ENCODE measurements around the gene ST3GAL4.
A peak's percentile ranks its signal among the peaks of the same experiment; 100 is the strongest.
"Not testable (repeated sequence)": the region's sequence is repeated elsewhere in the genome, so short reads cannot be mapped to it uniquely, and the experiment has no call there.

Gene ST3GAL4

DNA sequence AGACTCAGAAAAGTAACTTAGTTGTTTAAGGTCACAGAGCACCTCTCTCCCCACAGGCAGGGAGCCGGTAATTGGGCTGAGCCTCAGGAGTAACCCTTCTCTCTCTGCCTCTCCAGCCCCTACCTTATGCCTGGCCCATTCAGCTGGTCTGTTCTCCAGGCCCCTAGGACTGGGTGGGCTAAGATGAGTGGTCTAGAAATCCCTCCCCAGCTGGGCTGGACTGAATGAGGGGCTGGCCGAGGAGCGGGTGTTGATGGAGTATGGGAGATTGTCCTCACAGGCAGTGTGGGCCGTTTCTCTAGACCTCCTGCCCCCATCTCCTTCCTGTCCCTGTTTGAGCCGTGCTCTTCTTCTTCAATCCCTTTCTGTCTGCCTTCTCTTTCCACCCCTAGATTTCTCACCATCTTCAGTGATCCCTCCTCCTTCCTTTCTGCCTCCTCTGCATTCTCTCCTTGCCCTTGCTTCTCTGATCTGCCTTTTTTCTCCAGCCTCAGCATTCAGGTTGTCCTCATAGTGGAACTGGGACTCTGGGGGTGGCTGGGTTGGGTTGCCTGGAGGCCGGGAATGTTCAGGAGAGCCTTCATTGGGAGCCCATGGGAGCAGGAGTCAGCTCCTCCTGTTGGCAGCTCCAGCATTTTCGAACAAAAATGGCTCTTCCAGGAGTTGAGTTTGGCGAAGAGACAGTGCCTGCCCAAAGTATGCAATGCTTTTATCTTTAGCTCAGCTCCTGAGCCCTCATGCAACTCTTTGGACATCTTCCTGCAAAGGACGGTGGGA, 7.6 kb downstream of the ST3GAL4 start:
- no peak for DNase-seq (ENCODE audit: low read depth in 2 of 2)

- DNase-seq (ENCODE audit: low read depth in 2 of 2): no peak
These were observed 8.3 kb downstream of the ST3GAL4 start for GRCh38 chr11:126363706-126364248.

- not testable (repeated sequence) for DNase-seq (ENCODE audit: low read depth in 2 of 2)
These were observed 9.2 kb downstream of the ST3GAL4 start for GRCh38 chr11:126364735-126365134.

DNA sequence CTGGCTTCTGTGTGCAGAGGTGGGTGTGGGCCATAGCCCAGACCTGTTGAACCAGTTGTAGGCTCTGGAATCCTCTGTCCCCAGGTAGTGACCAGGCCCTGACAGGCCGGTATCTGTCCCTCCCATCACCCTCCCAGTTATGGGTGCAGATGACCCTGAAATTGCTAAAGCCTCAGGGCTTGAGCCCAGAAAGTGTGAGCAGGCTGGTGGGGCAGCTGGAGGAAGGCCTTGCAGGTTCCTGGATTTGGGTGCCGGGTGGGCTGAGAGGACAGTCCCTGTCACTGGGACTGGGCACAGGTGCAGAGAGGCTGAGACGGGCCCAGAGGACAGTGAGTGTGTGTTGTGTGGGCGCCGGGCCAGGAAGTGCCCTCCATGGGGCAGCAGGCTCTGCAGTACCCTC, 10.0 kb downstream of the ST3GAL4 start:
- not testable (repeated sequence) for DNase-seq (ENCODE audit: low read depth in 2 of 2)

DNA sequence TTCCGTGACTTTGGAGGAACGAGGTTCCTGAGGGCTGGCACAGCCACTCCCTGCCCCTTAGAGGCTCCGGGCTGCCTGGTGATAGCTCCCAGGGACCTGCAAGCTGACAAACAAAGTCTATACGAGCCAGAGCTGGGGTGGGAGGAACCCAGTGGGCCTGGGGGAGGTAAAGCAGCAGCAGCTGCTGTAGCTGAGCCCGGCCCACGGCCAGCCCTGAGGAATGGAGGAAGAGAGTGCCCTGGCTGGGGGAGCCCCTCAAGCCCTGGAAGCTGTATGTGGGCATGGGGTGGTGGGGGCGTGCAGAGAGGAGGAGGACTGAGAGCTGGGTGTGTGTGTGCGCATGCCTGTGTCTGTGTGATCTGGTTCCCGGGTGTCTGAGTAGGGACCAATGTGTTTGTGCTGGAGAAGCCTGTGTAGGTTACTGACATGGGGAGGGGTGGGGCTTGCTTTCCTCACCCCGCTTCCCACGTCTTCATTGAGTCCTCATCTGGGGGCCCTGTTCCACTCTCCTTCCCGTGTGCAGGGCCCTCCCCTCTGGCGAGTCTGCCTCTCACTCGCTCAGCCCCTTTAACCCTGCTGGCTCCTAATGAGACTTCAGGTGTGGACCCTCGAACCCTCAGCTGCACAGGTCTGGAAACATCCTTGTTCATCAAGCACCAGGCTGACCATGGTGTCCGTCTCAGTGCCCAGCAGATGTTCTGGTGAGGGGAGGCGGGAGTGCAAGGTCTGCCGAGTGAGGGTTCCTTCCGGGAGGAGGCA, 10.8 kb downstream of the ST3GAL4 start:
- no peak for DNase-seq (ENCODE audit: low read depth in 2 of 2)

GRCh38 chr11:126366823-126367654, 11.6 kb downstream of the ST3GAL4 start:
- not testable (repeated sequence) for DNase-seq (ENCODE audit: low read depth in 2 of 2)

GRCh38 chr11:126367806-126368205, 12.3 kb downstream of the ST3GAL4 start:
- DNase-seq (ENCODE audit: low read depth in 2 of 2): not testable (repeated sequence)

- not testable (repeated sequence) for DNase-seq (ENCODE audit: low read depth in 2 of 2)
These were observed 13.0 kb downstream of the ST3GAL4 start for GRCh38 chr11:126368336-126369119.

DNA sequence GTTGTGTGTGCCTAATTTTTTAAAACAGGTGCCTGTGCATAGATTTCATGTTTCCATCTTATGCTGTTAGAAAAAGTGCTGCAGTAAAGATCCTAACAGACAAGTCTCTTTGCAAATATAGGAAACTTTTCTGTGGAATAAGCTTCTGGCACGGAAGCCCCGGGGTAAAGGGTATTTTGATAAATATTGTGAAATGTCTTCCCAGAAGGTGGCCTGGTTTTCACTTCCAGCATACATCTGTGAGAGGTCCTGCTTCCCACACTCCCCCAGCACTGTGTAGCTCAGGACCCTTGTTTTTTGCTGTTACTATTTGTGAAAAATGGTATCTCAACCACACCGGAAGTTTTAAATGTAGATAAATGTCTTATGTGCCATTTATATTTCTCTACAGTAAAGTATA, 14.5 kb downstream of the ST3GAL4 start:
- no peak for DNase-seq (ENCODE audit: low read depth in 2 of 2)

DNA sequence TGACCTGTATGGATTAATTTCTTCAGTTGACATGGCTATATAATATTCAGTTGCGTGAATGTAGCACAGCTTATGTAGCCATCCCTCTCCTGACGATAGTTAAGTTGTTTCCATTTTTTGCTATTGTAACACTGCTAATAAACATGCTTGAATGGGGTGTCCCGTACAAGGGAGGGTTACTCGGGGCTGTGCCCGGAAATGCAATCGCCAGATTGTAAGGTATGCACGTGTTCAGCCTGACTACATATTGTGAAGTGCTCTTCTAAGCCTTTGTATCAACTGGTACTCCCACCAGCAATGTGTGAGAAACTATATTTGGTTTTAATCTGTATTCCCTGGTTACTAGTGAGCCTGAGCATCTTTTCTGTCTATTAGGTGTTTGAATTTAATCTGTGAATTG, 16.1 kb downstream of the ST3GAL4 start:
- no peak for DNase-seq (ENCODE audit: low read depth in 2 of 2)

GRCh38 chr11:126373389-126374066, 18.0 kb downstream of the ST3GAL4 start:
- DNase-seq (ENCODE audit: low read depth in 2 of 2): not testable (repeated sequence)

- DNase-seq (ENCODE audit: low read depth in 2 of 2): not testable (repeated sequence)
These were observed 19.2 kb downstream of the ST3GAL4 start for GRCh38 chr11:126374562-126375300.

GRCh38 chr11:126375726-126376125, 20.2 kb downstream of the ST3GAL4 start:
- no peak for DNase-seq (ENCODE audit: low read depth in 2 of 2)

DNA sequence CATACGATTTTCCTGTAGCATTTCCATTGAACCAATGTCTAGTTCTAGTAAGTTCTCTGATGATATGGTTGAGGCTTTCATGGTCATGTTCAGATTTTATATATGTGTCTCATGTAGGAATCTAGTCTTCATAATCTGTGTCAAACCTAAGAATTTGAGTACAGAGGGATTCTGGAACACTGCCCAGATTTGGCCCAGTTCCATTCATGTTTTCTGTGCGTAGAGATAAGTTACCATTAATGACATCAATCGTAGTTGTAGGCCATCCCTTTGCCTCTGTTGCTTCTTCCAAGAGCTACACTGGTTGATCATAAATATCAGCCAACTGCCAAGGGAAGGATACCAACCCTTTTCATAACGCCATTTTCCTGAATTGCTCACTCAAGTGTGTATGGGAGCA, 23.3 kb downstream of the ST3GAL4 start:
- peak; percentile 24 to 35 for DNase-seq (ENCODE audit: low read depth in 2 of 2)

DNA sequence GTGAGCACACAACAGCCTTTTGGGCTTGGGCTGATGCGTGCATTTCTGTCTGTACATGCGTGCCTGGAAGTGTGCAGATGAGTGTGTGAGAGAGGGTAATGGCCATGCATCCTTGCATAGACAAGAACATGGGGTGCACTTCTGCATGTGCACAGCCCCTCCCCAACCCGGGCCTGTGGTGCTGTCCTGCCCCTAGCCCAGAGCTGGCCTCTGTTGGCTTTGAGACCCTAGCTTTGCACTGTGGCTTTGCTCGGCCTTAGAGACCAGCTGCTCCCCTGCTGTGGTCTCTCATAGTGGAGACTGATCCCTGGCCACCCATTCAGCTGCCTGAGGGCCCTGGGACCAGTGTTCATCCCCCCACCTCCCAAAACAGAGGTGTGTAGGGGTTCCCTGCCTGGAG, 25.4 kb downstream of the ST3GAL4 start:
- DNase-seq (ENCODE audit: low read depth in 2 of 2): no peak

DNA sequence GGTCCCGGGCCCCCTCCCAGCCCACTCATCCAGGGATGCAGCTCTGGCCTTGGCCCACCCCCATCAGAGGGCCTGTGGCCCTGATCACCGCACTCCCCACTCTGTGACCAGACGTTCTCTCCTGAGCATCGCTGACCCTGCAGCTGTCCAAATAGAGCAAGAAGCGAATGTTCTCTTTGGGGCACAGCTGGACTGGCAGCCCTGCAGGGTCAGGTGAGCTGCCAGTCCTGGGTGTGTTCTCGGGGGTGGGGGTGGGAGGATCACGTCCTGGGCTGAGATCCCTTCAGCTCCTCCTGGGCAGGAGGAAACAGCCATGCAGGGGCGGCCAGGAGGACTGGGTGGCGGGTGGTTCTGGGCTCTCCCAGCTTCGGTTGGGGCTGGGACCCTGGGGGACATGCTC, 26.5 kb downstream of the ST3GAL4 start:
- not testable (repeated sequence) for DNase-seq (ENCODE audit: low read depth in 2 of 2)

DNA sequence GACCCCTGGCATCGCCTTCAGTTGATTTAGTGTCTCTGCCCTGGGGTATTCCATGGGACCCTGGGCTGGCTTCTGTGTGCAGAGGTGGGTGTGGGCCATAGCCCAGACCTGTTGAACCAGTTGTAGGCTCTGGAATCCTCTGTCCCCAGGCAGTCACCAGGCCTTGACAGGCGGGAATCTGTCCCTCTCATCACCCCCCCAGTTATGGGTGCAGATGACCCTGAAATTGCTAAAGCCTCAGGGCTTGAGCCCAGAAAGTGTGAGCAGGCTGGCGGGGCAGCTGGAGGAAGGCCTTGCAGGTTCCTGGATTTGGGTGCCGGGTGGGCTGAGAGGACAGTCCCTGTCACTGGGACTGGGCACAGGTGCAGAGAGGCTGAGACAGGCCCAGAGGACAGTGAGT, 27.2 kb downstream of the ST3GAL4 start:
- DNase-seq (ENCODE audit: low read depth in 2 of 2): not testable (repeated sequence)

DNA sequence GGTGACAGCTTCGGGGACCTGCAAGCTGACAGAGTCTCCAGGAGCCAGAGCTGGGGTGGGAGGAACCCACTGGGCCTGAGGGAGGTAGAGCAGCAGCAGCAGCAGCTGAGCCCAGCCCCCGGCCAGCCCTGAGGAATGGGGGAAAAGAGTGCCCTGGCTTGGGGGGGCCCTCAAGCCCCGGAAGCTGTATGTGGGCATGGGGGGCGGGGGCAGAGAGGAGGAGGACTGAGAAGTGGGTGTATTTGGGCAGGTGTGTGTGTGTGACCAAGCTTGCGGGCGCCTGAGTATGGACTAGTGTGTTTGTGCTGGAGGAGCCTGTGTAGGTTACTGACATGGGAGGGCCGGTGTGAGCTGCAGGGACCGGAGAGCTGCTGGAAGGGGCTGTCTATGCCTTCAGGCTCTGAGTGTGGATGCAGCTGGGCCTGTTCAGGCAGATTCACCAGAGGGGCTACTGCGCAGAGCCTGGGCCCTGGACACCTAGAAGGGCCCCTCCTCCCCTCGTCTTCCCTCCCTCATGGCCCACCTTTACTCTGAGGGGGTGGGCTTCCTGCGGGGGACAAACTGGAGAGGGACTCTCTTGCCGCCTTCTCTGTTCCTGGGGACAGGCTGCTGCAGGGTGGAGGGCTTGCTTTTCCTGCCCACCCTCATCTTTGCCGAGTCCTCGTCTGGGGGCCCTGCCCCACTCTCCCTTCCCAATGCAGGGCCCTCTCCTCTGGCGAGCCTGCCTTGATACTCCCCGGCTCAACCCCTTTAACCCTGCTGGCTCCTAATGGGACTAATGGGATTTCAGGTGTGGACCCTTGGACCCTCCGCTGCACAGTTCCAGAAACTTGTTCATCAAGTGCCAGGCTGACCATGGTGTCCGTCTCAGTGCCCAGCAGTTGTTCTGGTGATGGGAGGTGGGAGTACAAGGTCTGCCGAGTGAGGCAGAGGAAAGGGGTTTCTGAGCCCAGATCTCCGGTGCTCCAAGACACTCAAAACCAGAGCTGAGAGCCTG, 28.2 kb downstream of the ST3GAL4 start:
- DNase-seq (ENCODE audit: low read depth in 2 of 2): no peak

All from fibroblast of skin of left biceps (primary cell).